ENCODE measurements around the gene R3HDML. TPM values are rescaled to one million over a fixed set of nuclear protein-coding genes. Genes with fewer than 3 reads are reported as not detected.
A peak's percentile ranks its signal among the peaks of the same experiment; 100 is the strongest.
"Not testable (repeated sequence)": the region's sequence is repeated elsewhere in the genome, so short reads cannot be mapped to it uniquely, and the experiment has no call there.

R3HDML gene
- total and polyA plus RNA-seq, 7 donors, result not detected

GRCh38 chr20:44296011-44296410 lies 40.8 kb upstream of the R3HDML start:
- intact Hi-C loops (cut with DNase I), result no loop called here
- DNase-seq, result peak; percentile 37
- Histone ChIP-seq H3K27ac (no peak overlapping the region), H3K9me3 (no peaks in the 10 kb centered on the region), H3K36me3 (no peaks in the 10 kb centered on the region), H3K4me3 (no peak overlapping the region), H3K4me1 (peaks cover 0 to 3% (median 0%) of the 10 kb centered on the region in 4 donors), H3K27me3 (no peaks in the 10 kb centered on the region)
- TF ChIP-seq CTCF (IDR thresholded peaks at IDR 0.05) (no peak), EP300 (IDR thresholded peaks at IDR 0.05) (no peak), POLR2A (IDR thresholded peaks at IDR 0.05) (no peak), POLR2AphosphoS5 (IDR thresholded peaks at IDR 0.05) (no peak)
- WGBS, 2 donors, result 53 to 70% methylated on average over 7 of the region's 7 CpGs

GRCh38 chr20:44297721-44298120 lies 39.1 kb upstream of the R3HDML start:
- peaks cover 0 to 3% (median 0%) of the 10 kb centered on the region in 4 donors for H3K4me1 ChIP-seq
- H3K9me3 ChIP-seq, result no peaks in the 10 kb centered on the region
- H3K27me3 ChIP-seq, result no peaks in the 10 kb centered on the region
- 89 to 94% methylated on average over 4 of the region's 4 CpGs for WGBS, 2 donors
- intact Hi-C loops (cut with DNase I), result no loop called here
- H3K27ac ChIP-seq, result no peak overlapping the region
- no peaks in the 10 kb centered on the region for H3K36me3 ChIP-seq
- no peak overlapping the region for H3K4me3 ChIP-seq
- DNase-seq, result no peak
- no peak for TF ChIP-seq EP300 (IDR thresholded peaks at IDR 0.05)
- no peak for TF ChIP-seq POLR2A (IDR thresholded peaks at IDR 0.05)
- TF ChIP-seq CTCF (IDR thresholded peaks at IDR 0.05), result no peak
- no peak for TF ChIP-seq POLR2AphosphoS5 (IDR thresholded peaks at IDR 0.05)

- H3K4me1 ChIP-seq; H3K36me3 ChIP-seq; H3K4me3 ChIP-seq; H3K9me3 ChIP-seq; intact Hi-C loops (cut with DNase I); H3K27ac ChIP-seq; H3K27me3 ChIP-seq: not testable (repeated sequence)
- DNase-seq, result peak; percentile 46
- WGBS, 2 donors, result 95 to 97% methylated on average over 42 of the region's 42 CpGs
Measured at GRCh38 chr20:44299011-44299535, 37.8 kb upstream of the R3HDML start.

- Histone ChIP-seq H3K4me1 (no peaks in the 10 kb centered on the region), H3K36me3 (peaks cover 0 to 6% (median 0%) of the 10 kb centered on the region in 4 donors), H3K27ac (no peak overlapping the region), H3K9me3 (no peaks in the 10 kb centered on the region), H3K4me3 (no peak overlapping the region), H3K27me3 (no peaks in the 10 kb centered on the region)
- DNase-seq, result no peak
- intact Hi-C loops (cut with DNase I), result no loop called here
- TF ChIP-seq CTCF (IDR thresholded peaks at IDR 0.05), result no peak
- TF ChIP-seq EP300 (IDR thresholded peaks at IDR 0.05), result no peak
- TF ChIP-seq POLR2A (IDR thresholded peaks at IDR 0.05), result no peak
- no peak for TF ChIP-seq POLR2AphosphoS5 (IDR thresholded peaks at IDR 0.05)
Measured at GRCh38 chr20:44301285-44301684, 35.6 kb upstream of the R3HDML start.

GRCh38 chr20:44302026-44302669 lies 34.7 kb upstream of the R3HDML start:
- TF ChIP-seq CTCF (IDR thresholded peaks at IDR 0.05) (no peak), POLR2A (IDR thresholded peaks at IDR 0.05) (no peak), EP300 (IDR thresholded peaks at IDR 0.05) (no peak), POLR2AphosphoS5 (IDR thresholded peaks at IDR 0.05) (no peak)
- intact Hi-C loops (cut with DNase I), result no loop called here
- Histone ChIP-seq H3K27ac (no peak overlapping the region), H3K9me3 (no peaks in the 10 kb centered on the region), H3K4me3 (no peak overlapping the region), H3K4me1 (no peaks in the 10 kb centered on the region), H3K27me3 (no peaks in the 10 kb centered on the region), H3K36me3 (peaks cover 0 to 14% (median 3%) of the 10 kb centered on the region in 4 donors)
- 20 to 60% methylated on average over 5 of the region's 5 CpGs for WGBS, 2 donors
- DNase-seq, result no peak
